ENCODE measurements around the gene SUGP1.
"Not testable (repeated sequence)": the region's sequence is repeated elsewhere in the genome, so short reads cannot be mapped to it uniquely, and the experiment has no call there.

The SUGP1 gene

GRCh38 chr19:19320361-19321140 is at the start of gene SUGP1, which contains the start of gene MAU2:
SUGP1 (minus strand) TSS chr19:19320509; CDS start chr19:19320496, 13 bp downstream.
MAU2 (plus strand) TSS chr19:19320829; CDS start chr19:19320860, 31 bp downstream.
- DNase-seq (ENCODE audit: low read depth), result peak; percentile 66
- peak within 1 kb of the TSS; percentile 100 for H3K4me3 ChIP-seq (ENCODE audit: low read depth, low read length)

- no peak for DNase-seq (ENCODE audit: low read depth)
- no peak overlapping the region for H3K4me3 ChIP-seq (ENCODE audit: low read depth, low read length)
Observed at GRCh38 chr19:19368087-19368486, 47.8 kb upstream of the SUGP1 start.

- no peak overlapping the region for H3K4me3 ChIP-seq (ENCODE audit: low read depth, low read length)
- DNase-seq (ENCODE audit: low read depth), result peak; percentile 20
Observed at GRCh38 chr19:19366434-19367396, 46.4 kb upstream of the SUGP1 start.

- no peak for DNase-seq (ENCODE audit: low read depth)
- H3K4me3 ChIP-seq (ENCODE audit: low read depth, low read length), result no peak overlapping the region
Observed at GRCh38 chr19:19362075-19362474, 41.8 kb upstream of the SUGP1 start.

- no peak overlapping the region for H3K4me3 ChIP-seq (ENCODE audit: low read depth, low read length)
Observed at GRCh38 chr19:19361075-19361594, 40.8 kb upstream of the SUGP1 start.

GRCh38 chr19:19356901-19357566 is 36.7 kb upstream of the SUGP1 start:
- DNase-seq (ENCODE audit: low read depth), result no peak
- no peak overlapping the region for H3K4me3 ChIP-seq (ENCODE audit: low read depth, low read length)

More at GRCh38 chr19:19361075-19361594, 40.8 kb upstream of the SUGP1 start:
- peak; percentile 55 for DNase-seq (ENCODE audit: low read depth)

GRCh38 chr19:19356500-19356899 is 36.2 kb upstream of the SUGP1 start:
- DNase-seq (ENCODE audit: low read depth), result no peak

GRCh38 chr19:19355606-19356139 is 35.4 kb upstream of the SUGP1 start:
- H3K4me3 ChIP-seq (ENCODE audit: low read depth, low read length), result no peak overlapping the region

More at GRCh38 chr19:19356500-19356899, 36.2 kb upstream of the SUGP1 start:
- H3K4me3 ChIP-seq (ENCODE audit: low read depth, low read length), result no peak overlapping the region

GRCh38 chr19:19354932-19355331 is 34.6 kb upstream of the SUGP1 start:
- no peak overlapping the region for H3K4me3 ChIP-seq (ENCODE audit: low read depth, low read length)
- DNase-seq (ENCODE audit: low read depth), result no peak

More at GRCh38 chr19:19355606-19356139, 35.4 kb upstream of the SUGP1 start:
- no peak for DNase-seq (ENCODE audit: low read depth)

- DNase-seq (ENCODE audit: low read depth), result no peak
- no peak overlapping the region for H3K4me3 ChIP-seq (ENCODE audit: low read depth, low read length)
Observed at GRCh38 chr19:19354007-19354406, 33.7 kb upstream of the SUGP1 start.

- H3K4me3 ChIP-seq (ENCODE audit: low read depth, low read length), result no peak overlapping the region
- no peak for DNase-seq (ENCODE audit: low read depth)
Observed at GRCh38 chr19:19352823-19353222, 32.5 kb upstream of the SUGP1 start.

- not testable (repeated sequence) for H3K4me3 ChIP-seq (ENCODE audit: low read depth, low read length); DNase-seq (ENCODE audit: low read depth)
Observed at GRCh38 chr19:19350756-19351155, 30.4 kb upstream of the SUGP1 start.

- DNase-seq (ENCODE audit: low read depth), result no peak
- no peak overlapping the region for H3K4me3 ChIP-seq (ENCODE audit: low read depth, low read length)
Observed at GRCh38 chr19:19349365-19349764, 29.1 kb upstream of the SUGP1 start.

GRCh38 chr19:19348266-19348665 is 28.0 kb upstream of the SUGP1 start:
- H3K4me3 ChIP-seq (ENCODE audit: low read depth, low read length), result no peak overlapping the region
- no peak for DNase-seq (ENCODE audit: low read depth)

GRCh38 chr19:19347401-19348110 is 27.2 kb upstream of the SUGP1 start:
- DNase-seq (ENCODE audit: low read depth), result no peak

GRCh38 chr19:19345970-19346369 is 25.7 kb upstream of the SUGP1 start:
- no peak overlapping the region for H3K4me3 ChIP-seq (ENCODE audit: low read depth, low read length)
- no peak for DNase-seq (ENCODE audit: low read depth)

More at GRCh38 chr19:19347401-19348110, 27.2 kb upstream of the SUGP1 start:
- H3K4me3 ChIP-seq (ENCODE audit: low read depth, low read length), result no peak overlapping the region

- H3K4me3 ChIP-seq (ENCODE audit: low read depth, low read length), result no peak overlapping the region
Observed at GRCh38 chr19:19345232-19345631, 24.9 kb upstream of the SUGP1 start.

GRCh38 chr19:19343762-19344161 is 23.5 kb upstream of the SUGP1 start:
- DNase-seq (ENCODE audit: low read depth), result no peak
- H3K4me3 ChIP-seq (ENCODE audit: low read depth, low read length), result no peak overlapping the region

More at GRCh38 chr19:19345232-19345631, 24.9 kb upstream of the SUGP1 start:
- DNase-seq (ENCODE audit: low read depth), result no peak

All from skeletal muscle cell (primary cell).